ENCODE results near the gene TMEM50A.
"Not testable (repeated sequence)": the region's sequence is repeated elsewhere in the genome, so short reads cannot be mapped to it uniquely, and the experiment has no call there.

TMEM50A gene

GRCh38 chr1:25338188-25338981 is at the start of gene TMEM50A:
Gene TMEM50A (plus strand): TSS chr1:25338334. CDS start chr1:25340487, 2,153 bp downstream.
- Histone ChIP-seq H3K4me3 (ENCODE audit: low read length) (peak within 1 kb of the TSS; percentile 93), H3K36me3 (ENCODE audit: control insufficient read depth, low read depth, low read length) (peaks cover 10% of the 10 kb centered on the region), H3K4me1 (ENCODE audit: control insufficient read depth, low read depth, low read length) (peaks cover 6% of the 10 kb centered on the region), H3K27ac (ENCODE audit: low read length) (peak within 1 kb of the TSS; percentile 47), H3K9me3 (ENCODE audit: control insufficient read depth, low read depth, low read length) (no peaks in the 10 kb centered on the region), H3K9ac (ENCODE audit: low read length) (peak within 1 kb of the TSS; percentile 90), H3K27me3 (ENCODE audit: control insufficient read depth, insufficient read depth, low read length) (no peaks in the 10 kb centered on the region)

DNA sequence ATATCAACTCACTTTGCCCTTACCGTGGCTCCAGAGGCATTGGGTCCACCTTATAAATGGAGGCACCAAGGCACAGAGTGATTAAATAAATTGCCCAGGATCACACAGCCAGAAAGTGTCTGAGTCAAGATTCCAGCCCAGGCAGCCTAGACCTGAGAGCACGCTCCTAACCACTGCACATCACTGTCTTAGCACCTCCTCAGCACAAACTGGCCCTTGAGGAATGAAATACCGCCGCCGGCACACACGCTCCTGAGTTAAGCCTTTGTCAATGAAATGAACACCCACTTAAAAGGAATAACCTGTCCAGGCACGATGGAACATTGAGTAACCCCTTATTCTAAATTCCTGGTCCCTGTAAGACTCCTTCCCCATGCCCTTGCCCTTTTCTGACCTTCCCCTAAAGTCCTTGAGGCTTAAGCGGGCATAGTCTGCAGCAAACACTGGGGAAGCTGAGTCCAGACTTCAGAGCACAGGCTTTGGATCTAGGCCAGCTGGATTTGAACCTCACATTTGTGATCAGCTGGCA is 49.5 kb upstream of the TMEM50A start:
- not testable (repeated sequence) for H3K9ac ChIP-seq (ENCODE audit: low read length); H3K4me3 ChIP-seq (ENCODE audit: low read length); H3K36me3 ChIP-seq (ENCODE audit: control insufficient read depth, low read depth, low read length); H3K4me1 ChIP-seq (ENCODE audit: control insufficient read depth, low read depth, low read length); H3K9me3 ChIP-seq (ENCODE audit: control insufficient read depth, low read depth, low read length); H3K27me3 ChIP-seq (ENCODE audit: control insufficient read depth, insufficient read depth, low read length); H3K27ac ChIP-seq (ENCODE audit: low read length)

DNA sequence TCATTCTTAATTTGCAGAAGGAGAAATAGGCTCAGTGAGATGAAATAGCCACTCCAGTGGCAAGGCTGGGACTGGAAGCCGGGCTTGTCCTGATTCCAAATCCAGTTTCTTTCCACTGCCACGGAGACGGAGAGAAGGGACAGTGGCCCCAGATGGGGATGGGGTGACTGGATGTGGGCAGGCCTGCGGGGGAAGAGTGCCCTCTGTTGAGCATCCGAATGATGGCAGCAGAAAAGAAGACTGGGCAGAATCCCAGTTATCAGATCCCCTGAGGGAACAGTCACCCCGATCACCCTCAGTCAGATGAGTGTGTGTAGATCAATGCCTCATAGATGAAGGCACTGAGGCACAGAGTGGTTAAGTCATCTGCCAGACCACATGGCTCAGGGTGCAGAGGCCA is 48.1 kb upstream of the TMEM50A start:
- not testable (repeated sequence) for H3K9me3 ChIP-seq (ENCODE audit: control insufficient read depth, low read depth, low read length); H3K27ac ChIP-seq (ENCODE audit: low read length); H3K4me3 ChIP-seq (ENCODE audit: low read length); H3K36me3 ChIP-seq (ENCODE audit: control insufficient read depth, low read depth, low read length); H3K4me1 ChIP-seq (ENCODE audit: control insufficient read depth, low read depth, low read length); H3K27me3 ChIP-seq (ENCODE audit: control insufficient read depth, insufficient read depth, low read length); H3K9ac ChIP-seq (ENCODE audit: low read length)

- not testable (repeated sequence) for H3K36me3 ChIP-seq (ENCODE audit: control insufficient read depth, low read depth, low read length); H3K27me3 ChIP-seq (ENCODE audit: control insufficient read depth, insufficient read depth, low read length); H3K27ac ChIP-seq (ENCODE audit: low read length); H3K4me3 ChIP-seq (ENCODE audit: low read length); H3K9ac ChIP-seq (ENCODE audit: low read length); H3K9me3 ChIP-seq (ENCODE audit: control insufficient read depth, low read depth, low read length); H3K4me1 ChIP-seq (ENCODE audit: control insufficient read depth, low read depth, low read length)
Observed at GRCh38 chr1:25293426-25293825, 44.7 kb upstream of the TMEM50A start.

DNA sequence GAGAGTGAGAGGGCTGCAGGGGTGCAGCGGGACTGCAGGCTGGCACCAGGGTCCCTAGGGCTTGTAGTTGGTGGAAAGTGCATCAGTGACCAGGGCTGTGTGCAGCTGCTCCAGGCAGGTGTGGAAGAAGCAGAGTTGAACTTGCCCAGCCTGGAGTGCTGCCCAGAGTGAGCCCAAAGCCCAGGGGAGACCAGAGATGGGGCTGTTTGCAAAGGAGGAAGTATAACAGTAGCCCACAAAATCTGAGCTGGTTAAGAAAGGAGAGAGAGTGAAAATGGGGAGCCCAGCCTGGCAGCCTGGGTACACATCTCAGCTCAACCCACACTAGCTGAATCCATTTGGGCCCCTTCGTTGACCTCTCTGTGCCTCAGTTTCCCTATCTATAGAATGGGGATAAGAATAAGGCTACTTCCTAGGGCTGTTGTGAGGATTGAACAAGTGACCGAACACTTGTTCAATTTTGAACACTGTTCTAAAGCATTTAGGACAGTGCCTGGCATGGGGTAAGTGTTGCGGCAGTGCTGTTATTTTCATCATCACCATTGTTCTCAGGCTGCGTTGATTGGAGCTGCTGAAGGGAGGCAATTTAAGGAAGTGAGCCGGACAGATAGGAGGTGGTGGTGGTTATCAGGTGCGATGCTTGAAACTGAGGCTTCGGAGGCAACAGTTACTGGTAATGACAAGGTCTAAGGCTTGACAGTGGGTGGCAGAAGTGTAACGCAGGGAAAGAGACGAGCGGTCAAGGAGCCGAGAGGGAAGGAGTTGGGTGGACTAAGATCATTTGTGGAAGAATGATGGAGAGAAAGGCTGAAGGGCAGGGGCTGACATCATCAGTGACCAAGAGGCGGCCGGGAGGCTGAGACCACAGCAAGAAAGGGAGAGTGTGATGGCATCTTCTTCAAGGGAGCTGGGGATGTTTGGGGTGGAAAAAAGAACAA is 43.0 kb upstream of the TMEM50A start:
- H3K9ac ChIP-seq (ENCODE audit: low read length); H3K27me3 ChIP-seq (ENCODE audit: control insufficient read depth, insufficient read depth, low read length); H3K4me1 ChIP-seq (ENCODE audit: control insufficient read depth, low read depth, low read length); H3K27ac ChIP-seq (ENCODE audit: low read length); H3K9me3 ChIP-seq (ENCODE audit: control insufficient read depth, low read depth, low read length); H3K4me3 ChIP-seq (ENCODE audit: low read length); H3K36me3 ChIP-seq (ENCODE audit: control insufficient read depth, low read depth, low read length): not testable (repeated sequence)

DNA sequence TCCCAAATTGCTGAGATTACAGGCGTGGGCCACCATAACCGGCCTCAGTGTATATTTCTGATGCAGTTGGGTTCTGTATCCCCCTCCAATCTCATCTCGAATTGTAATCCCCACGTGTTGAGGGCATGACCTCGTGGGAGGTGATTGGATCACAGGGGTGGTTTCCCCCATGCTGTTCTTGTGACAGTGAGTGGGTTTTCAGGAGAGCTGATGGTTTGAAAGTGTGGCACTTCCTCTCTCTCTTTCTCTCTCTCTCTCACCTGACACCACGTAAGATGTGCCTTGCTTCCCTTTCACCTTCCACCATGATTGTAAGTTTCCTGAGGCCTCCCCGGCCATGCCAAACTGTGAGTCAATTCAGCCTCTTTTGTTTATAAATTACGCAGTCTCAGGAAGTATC is 41.6 kb upstream of the TMEM50A start:
- not testable (repeated sequence) for H3K4me3 ChIP-seq (ENCODE audit: low read length); H3K4me1 ChIP-seq (ENCODE audit: control insufficient read depth, low read depth, low read length); H3K27me3 ChIP-seq (ENCODE audit: control insufficient read depth, insufficient read depth, low read length)

GRCh38 chr1:25300729-25301128 is 37.4 kb upstream of the TMEM50A start:
- not testable (repeated sequence) for H3K4me1 ChIP-seq (ENCODE audit: control insufficient read depth, low read depth, low read length); H3K27ac ChIP-seq (ENCODE audit: low read length)

More for the DNA sequence above, 41.6 kb upstream of the TMEM50A start:
- not testable (repeated sequence) for H3K9ac ChIP-seq (ENCODE audit: low read length); H3K27ac ChIP-seq (ENCODE audit: low read length); H3K36me3 ChIP-seq (ENCODE audit: control insufficient read depth, low read depth, low read length); H3K9me3 ChIP-seq (ENCODE audit: control insufficient read depth, low read depth, low read length)

GRCh38 chr1:25302330-25302729 is 35.8 kb upstream of the TMEM50A start:
- H3K27ac ChIP-seq (ENCODE audit: low read length); H3K4me3 ChIP-seq (ENCODE audit: low read length); H3K9me3 ChIP-seq (ENCODE audit: control insufficient read depth, low read depth, low read length); H3K9ac ChIP-seq (ENCODE audit: low read length); H3K27me3 ChIP-seq (ENCODE audit: control insufficient read depth, insufficient read depth, low read length); H3K36me3 ChIP-seq (ENCODE audit: control insufficient read depth, low read depth, low read length); H3K4me1 ChIP-seq (ENCODE audit: control insufficient read depth, low read depth, low read length): not testable (repeated sequence)

More at GRCh38 chr1:25300729-25301128, 37.4 kb upstream of the TMEM50A start:
- not testable (repeated sequence) for H3K4me3 ChIP-seq (ENCODE audit: low read length); H3K36me3 ChIP-seq (ENCODE audit: control insufficient read depth, low read depth, low read length); H3K27me3 ChIP-seq (ENCODE audit: control insufficient read depth, insufficient read depth, low read length); H3K9ac ChIP-seq (ENCODE audit: low read length); H3K9me3 ChIP-seq (ENCODE audit: control insufficient read depth, low read depth, low read length)

GRCh38 chr1:25304936-25305335 is 33.2 kb upstream of the TMEM50A start:
- not testable (repeated sequence) for H3K27me3 ChIP-seq (ENCODE audit: control insufficient read depth, insufficient read depth, low read length); H3K4me3 ChIP-seq (ENCODE audit: low read length); H3K4me1 ChIP-seq (ENCODE audit: control insufficient read depth, low read depth, low read length); H3K36me3 ChIP-seq (ENCODE audit: control insufficient read depth, low read depth, low read length); H3K27ac ChIP-seq (ENCODE audit: low read length); H3K9ac ChIP-seq (ENCODE audit: low read length); H3K9me3 ChIP-seq (ENCODE audit: control insufficient read depth, low read depth, low read length)

DNA sequence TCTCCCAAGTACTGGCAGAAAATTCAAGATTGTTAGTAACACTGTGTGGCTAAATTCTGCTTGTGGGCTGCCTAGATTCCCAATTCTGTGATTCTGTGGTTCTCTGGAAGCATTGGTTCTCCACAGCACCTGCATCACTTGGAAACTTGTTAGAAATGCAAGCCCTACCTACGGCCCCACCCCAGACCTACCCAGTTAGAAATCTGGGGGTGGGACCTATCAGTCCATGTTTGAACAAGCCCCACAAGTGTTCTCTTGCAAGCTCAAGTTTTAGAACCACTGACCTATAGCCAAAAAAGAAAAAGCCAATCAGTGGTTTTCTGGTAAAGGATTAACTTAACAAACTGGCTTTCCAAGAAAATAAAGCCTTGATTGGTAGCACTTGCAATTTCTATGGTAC is 30.0 kb upstream of the TMEM50A start:
- H3K9me3 ChIP-seq (ENCODE audit: control insufficient read depth, low read depth, low read length); H3K27me3 ChIP-seq (ENCODE audit: control insufficient read depth, insufficient read depth, low read length); H3K9ac ChIP-seq (ENCODE audit: low read length); H3K4me1 ChIP-seq (ENCODE audit: control insufficient read depth, low read depth, low read length); H3K4me3 ChIP-seq (ENCODE audit: low read length); H3K36me3 ChIP-seq (ENCODE audit: control insufficient read depth, low read depth, low read length); H3K27ac ChIP-seq (ENCODE audit: low read length): not testable (repeated sequence)

DNA sequence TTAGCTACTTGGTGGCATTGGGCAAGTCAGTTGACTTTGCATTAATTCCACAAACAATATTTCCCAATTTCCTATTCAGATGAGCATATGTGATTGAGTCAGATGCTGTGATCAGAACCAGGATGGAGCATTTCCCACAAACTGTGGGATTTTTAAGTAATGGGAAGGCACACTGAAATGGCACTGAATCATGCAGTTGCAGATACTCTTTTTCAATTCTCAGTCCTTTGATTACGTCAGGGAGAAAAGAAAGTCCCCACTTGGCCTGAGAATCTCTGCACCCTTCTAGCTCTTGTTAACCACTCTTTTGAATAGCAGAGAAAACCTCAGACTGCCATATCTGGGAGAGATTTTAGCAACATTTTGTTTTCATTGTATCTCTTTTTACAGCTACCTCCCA is 29.0 kb upstream of the TMEM50A start:
- H3K36me3 ChIP-seq (ENCODE audit: control insufficient read depth, low read depth, low read length); H3K9me3 ChIP-seq (ENCODE audit: control insufficient read depth, low read depth, low read length); H3K9ac ChIP-seq (ENCODE audit: low read length); H3K27me3 ChIP-seq (ENCODE audit: control insufficient read depth, insufficient read depth, low read length); H3K4me1 ChIP-seq (ENCODE audit: control insufficient read depth, low read depth, low read length); H3K4me3 ChIP-seq (ENCODE audit: low read length); H3K27ac ChIP-seq (ENCODE audit: low read length): not testable (repeated sequence)
